NCI-H748 (cell line): ENCODE results near the gene ATP2B3.

ENCODE experiments used
- DNase-seq: peaks from one replicate; lab custom pipeline; 2025; ENCODE audit not compliant: unreplicated experiment; lab: John Stamatoyannopoulos, UW

ATP2B3 gene

GRCh38 chrX:153517423-153517822 is at the start of gene ATP2B3:
Gene ATP2B3 (plus strand): TSS chrX:153517642. CDS start chrX:153536248, 18,606 bp downstream.
- peak; percentile 41 for DNase-seq

DNA sequence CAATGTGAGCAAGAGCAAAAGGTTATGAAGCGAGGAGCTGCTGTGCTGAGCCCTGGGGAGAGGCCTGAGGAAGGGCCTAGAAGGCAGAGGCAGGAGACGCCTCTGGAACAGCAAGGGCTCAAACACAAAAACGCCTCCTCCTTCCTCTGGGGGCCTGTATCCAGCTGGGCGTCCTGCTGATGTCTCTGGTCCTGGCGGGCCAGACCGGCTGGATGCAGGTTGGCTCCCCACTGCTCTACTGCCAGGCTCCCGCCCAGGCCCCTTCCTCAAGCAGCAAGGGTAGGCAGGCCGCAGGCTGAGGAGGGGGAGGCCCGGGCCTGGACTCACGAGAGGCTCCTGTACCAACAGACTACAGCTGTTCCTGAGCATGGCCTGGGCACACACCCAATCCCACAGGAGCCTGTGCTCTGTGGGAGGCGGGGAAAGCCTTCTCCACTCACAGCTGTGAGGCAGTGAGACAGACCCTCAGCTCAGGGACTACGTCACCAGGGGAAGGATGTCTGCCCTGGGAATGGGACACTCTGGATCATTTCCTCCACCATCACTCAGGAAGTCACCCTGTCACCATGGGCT is 49.3 kb upstream of the ATP2B3 start:
- no peak for DNase-seq

DNA sequence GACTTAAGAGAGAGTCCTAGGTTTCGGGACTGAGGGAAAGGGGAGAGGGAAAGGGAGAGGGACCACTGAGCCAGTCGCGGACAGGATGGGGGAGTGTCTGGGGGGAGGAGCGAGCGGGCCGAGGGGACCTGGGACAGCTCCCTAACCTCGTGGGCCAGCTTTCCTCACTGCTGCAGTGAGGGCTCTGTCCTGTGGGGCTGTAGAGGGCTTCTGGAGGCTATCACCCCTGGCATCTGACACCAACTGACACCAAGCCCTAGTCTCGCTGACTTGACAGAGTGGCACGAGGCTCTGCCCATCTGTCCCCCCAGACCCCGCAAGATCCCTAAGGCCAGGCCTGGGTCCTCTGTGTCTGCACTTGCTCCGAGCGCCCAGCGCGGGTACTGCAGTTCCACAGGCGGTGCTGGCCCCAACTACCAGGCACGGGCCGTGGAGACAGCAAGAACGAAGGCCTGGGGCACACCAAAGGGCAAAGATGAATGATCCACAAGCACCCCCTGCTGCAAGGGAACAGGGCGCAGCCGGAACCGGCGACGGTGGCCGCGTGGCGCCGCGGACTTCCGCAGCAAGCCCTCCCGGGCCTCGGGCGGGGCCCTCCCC is 47.5 kb upstream of the ATP2B3 start:
- peak; percentile 57 for DNase-seq

DNA sequence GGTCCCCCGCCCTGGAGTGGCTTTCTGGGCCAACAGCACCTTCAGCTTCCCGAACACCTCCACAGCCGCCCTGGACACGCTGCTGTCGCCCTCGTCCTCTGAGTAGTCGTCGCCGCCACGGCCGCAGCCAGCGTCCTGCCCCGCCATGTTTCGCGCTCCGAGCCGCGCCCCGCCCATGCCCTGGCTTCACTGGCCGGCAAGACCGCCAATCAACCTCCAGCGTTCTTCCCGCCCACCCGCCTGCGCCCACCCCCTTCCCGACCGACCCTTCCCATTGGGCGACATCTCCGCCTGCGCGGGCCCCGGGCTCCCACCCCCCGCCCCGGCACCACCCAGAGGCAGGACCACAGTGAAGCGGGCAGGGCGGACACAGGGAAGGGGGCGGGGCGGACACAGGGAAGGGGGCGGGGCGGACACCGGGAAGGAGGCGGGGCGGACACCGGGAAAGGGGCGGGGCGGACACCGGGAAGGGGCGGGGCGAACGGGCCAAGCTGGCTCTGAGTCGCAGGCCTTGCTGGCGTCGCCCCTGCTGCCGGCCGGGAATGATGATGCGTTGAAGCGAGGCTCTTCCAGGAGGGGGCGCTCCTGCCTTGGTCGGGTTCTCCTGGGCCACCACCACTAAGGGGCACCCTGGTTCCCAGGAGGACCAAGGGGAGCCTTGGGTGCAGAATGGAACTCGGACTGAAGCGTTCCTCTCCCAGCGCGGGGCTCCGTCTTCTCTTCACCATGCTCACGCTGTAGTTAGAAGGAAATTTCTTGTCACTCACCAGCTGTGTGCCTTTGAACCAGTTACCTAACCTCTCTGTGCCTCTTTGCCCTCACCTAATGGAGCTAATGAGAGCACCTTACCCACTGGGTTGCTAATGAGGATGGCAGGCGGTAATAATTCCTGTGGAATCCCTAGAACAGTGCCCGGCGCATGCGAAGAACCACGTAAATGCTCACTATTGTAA is 46.8 kb upstream of the ATP2B3 start, which contains the start of gene HAUS7:
Gene HAUS7 (minus strand): TSS at position 166 of the 953 bp plus-strand sequence. CDS start 19 bp downstream, at position 147.
- DNase-seq = peak; percentile 88

DNA sequence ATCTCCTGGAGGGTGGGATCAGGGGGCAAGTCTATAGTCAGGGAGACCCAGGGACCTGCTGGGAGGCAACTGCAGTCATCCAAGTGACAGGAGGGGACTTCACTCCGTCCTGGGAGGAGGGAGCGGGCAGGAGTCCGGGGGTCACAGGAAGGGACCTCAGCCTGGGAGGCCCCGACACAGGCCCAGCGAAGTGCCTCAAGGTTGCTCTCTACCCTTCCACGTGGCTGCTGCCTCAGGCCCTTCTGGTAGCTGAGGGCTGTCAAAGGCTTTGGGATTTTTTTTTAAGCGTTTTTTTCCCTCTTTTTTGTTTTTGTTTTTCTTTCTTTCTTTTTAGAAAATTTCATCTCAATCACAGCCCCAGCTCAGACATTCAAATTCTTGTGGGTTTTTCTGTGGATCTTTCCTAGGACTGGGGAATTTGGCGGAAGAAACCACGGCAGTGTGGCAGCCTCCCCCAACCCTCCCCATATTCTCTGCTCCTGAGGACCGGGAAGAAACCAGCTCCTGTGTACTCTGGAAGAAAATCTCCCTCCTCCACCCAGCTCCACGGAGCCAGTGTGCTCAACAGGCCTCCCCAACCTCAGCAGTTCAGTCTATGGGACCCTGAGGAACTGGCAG is 45.7 kb upstream of the ATP2B3 start:
- no peak for DNase-seq

- no peak for DNase-seq
Measured at GRCh38 chrX:153473126-153473525, 44.3 kb upstream of the ATP2B3 start.

GRCh38 chrX:153474266-153474665 is 43.2 kb upstream of the ATP2B3 start:
- DNase-seq = no peak

DNA sequence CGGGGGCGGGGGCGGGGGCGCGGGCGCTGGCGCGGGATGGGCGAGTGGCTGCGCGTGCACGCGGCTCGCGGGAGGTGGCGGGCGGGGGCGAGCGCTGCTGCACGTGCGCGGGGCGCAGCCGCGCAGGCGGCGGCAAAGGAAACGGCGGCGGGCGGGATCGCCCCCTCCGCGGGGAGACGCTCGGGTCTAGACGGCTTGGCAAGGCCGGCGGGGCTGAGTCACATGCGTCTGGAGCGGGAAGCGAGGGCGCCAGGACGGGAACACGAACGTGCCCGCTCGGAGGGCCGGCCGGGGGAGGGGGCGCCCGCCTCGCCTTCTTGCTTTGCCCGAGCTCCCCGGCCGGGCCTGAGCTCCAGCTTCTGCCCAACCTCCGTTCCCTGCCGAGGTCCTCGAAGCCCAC is 42.7 kb upstream of the ATP2B3 start:
- DNase-seq = peak; percentile 65

- DNase-seq = no peak
Measured at GRCh38 chrX:153475271-153475670, 42.2 kb upstream of the ATP2B3 start.

- DNase-seq = no peak
Measured at GRCh38 chrX:153475751-153476281, 41.6 kb upstream of the ATP2B3 start.

DNA sequence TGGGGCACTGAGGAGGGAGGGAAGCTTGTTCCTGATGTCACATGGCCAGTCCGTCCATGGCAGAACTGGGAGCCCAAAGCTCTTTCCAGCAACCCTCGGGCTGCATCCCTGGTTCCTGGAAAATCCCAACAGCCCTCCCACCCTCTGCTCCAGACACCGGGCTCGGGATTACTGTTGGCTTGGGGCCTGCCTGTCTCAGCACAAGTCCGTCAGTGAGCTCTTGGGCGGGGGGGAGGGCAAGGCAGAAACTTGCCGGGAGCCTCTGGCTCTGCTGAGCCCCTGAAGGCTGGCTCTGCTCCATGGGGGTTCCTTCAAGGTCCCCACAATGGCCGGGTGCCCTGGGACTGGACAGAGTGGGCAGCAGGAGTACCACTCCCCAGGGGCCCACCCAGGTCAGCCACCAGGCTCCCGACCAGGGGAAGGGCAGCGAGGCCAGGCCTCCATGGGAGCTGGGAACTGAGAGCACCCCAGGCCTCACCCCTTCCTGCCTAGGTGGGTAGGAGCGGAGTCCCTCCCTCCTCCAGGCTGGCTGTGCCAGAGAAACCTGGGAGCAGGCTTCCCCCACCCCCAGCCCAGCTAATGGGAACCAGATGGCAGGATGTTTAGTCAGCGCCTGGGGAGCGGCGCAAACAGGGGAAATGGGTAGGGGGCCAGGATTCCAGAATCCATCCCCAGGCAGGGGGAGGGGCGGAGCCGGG is 40.6 kb upstream of the ATP2B3 start:
- DNase-seq = no peak

DNA sequence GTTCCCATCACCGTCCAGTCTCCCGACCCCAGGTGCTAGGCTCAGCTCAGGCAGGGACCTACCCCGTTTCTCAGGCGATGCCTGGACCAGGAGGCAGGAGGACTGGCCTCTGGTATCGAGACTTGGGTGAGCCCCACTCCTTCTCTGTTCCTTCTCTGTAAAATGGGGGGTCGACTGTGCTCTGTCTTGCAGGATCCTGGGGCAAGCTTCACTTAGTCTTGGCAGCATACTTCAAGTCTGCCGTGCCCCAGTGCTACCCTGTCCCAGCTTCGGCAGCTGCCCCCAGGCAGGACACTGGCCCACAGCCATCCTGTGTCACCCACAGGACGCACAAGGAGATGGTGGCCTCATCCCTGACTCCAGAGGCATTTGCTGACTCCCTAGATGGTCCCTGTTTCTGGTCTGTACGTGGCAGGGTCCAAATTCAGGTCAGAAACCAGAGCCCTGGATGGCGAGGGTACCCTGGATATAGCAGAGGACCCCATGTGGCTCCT is 40.0 kb upstream of the ATP2B3 start:
- no peak for DNase-seq

DNA sequence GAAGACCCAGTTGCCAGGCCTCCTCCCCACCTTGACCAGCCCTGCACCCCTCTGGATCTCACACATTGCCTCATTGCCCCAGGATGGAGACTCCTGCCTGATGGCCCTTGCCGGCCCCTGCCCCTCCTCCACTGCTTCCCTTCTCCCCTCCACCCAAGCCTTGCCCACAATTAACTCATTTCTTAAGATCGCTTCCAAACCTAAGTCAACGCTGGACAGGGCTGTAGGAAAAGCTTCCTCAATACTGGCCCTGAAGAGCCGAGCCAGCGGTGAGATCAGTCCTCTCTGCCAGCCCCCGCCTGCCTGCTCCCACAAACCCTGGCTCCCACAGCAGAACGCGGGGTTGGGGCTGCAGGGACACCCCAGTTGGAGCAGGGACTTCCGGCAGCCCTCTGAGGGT is 39.5 kb upstream of the ATP2B3 start:
- no peak for DNase-seq

DNA sequence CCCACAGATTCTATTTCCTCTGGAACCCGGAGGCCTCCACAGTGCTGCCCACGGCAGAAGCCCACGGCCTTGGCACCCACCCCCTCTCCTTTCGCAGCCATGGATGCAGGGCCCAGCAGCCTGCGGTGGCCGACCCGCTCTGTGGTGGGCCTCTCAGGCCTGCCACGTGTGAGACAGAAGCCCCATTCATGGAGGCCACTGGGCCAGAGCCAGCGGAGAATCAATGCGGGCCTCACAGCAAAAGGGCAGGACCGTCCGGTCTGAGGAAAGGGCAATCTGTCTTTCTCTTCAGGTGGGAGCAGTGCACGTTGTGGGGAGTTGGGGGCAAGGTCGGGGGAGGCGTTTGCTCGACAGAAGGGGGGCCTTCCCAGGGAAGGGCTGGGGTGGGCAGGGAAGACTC is 38.7 kb upstream of the ATP2B3 start:
- no peak for DNase-seq

GRCh38 chrX:153481043-153481442 is 36.4 kb upstream of the ATP2B3 start:
- no peak for DNase-seq

DNA sequence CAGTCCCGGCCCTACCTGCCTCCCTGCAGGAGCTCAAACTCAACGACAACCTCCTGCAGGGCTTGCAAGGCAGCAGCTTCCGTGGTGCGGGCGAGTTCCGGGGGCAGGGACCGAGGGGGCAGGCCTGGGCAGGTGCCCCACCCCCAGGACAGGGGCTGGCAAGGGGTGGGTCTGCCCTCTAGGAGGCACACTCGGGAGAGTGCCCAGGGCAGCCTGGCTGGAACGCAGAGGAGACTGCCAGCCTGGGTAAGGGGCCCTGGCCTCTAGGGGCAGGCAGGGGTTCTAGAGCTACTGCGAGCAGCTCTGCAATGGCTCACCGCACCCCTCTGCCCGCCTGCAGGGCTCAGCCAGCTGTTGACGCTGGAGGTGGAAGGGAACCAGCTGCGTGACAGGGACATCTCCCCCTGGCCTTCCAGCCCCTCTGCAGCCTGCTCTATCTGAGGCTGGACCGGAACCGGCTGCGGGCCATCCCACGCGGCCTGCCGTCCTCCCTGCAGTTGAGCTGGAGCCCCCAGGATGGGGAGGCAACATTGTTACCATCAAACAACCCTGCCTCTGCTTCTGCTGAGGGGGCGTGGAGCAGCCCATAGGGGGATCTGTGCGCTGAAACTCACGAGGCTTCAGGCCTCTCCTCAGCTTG is 34.9 kb upstream of the ATP2B3 start:
- no peak for DNase-seq

DNA sequence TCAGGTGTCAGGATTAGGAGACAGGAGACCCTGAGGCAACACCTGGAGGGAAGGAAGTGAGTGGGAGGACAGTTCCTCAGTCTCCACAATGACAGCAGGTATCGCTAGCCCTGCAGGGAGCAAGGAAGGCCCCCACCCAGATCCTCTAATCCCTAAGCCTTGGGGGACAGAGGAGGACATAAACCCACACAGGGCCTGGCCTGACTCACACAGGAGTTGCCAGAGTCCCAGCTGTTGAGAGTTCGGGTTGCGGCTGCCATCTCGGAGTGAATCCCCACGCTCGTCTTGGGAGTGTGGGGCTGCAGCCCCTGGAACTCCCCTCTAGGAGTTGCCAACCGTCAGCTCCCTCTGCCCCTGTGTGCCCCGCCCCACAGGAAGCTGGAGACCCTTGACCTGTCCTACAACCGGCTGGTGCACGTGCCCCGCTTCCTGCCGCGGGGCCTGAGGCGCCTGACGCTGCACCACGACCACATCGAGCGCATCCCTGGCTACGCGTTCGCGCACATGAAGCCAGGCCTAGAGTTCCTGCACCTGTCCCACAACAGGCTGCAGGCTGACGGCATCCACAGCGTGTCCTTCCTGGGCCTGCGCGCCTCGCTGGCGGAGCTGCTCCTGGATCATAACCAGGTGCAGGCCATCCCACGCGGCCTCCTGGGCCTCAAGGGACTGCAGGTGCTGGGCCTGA is 31.9 kb upstream of the ATP2B3 start:
- DNase-seq = no peak

- DNase-seq = no peak
Measured at GRCh38 chrX:153486171-153486570, 31.3 kb upstream of the ATP2B3 start.

GRCh38 chrX:153487590-153488071 is 29.8 kb upstream of the ATP2B3 start:
- DNase-seq = no peak
